HG03575 (cell line): ENCODE measurements around the gene PRDM15.

Experiments
- ATAC-seq: cut with Tn5 transposase; IDR thresholded peaks from one replicate; pipeline ENCODE4 v1.9.1; 2021; ENCODE audit not compliant: unreplicated experiment, insufficient number of reproducible peaks, low FRiP score; ENCODE audit errors: extremely low read depth

The PRDM15 gene, protein sequence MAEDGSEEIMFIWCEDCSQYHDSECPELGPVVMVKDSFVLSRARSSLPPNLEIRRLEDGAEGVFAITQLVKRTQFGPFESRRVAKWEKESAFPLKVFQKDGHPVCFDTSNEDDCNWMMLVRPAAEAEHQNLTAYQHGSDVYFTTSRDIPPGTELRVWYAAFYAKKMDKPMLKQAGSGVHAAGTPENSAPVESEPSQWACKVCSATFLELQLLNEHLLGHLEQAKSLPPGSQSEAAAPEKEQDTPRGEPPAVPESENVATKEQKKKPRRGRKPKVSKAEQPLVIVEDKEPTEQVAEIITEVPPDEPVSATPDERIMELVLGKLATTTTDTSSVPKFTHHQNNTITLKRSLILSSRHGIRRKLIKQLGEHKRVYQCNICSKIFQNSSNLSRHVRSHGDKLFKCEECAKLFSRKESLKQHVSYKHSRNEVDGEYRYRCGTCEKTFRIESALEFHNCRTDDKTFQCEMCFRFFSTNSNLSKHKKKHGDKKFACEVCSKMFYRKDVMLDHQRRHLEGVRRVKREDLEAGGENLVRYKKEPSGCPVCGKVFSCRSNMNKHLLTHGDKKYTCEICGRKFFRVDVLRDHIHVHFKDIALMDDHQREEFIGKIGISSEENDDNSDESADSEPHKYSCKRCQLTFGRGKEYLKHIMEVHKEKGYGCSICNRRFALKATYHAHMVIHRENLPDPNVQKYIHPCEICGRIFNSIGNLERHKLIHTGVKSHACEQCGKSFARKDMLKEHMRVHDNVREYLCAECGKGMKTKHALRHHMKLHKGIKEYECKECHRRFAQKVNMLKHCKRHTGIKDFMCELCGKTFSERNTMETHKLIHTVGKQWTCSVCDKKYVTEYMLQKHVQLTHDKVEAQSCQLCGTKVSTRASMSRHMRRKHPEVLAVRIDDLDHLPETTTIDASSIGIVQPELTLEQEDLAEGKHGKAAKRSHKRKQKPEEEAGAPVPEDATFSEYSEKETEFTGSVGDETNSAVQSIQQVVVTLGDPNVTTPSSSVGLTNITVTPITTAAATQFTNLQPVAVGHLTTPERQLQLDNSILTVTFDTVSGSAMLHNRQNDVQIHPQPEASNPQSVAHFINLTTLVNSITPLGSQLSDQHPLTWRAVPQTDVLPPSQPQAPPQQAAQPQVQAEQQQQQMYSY

DNA sequence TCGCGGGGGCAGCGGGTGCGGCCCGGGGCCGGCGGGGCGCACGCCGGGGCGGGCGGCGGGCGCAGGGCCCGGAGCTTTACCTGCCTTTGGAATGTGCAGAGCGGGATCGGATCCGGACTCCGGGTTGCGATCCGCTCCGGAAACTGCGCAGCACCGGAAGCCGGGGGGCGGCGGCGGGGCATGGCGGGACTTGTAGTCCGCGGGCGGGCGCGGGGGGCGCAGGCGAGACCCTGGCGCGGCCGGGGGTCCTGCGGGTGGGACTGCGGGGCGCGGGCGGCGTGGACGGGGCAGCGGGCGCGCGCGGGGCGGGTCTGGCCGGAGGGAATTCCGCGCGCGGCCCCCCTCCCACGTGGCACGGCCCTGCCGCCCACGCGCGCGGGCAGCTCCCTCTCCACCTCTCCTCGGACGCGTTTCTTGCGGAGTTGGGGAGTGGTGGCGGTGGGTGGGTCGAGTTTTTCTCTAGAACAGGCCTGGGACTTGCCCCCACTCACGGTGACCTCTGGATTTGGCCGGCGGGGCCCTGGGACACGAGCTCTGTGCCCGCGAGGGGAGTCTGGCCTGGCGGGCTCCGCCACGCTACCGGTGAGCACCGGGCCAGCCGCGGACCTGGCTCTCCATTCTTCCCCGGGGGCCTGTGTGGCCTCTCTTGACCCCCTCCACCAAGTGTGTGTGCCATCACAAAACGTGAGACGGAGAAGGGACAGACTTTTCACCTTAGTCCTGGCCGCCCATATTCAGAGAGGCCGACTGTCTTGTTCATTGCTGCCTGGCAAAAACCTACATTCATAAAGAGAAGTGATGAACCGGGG is at the start of gene PRDM15:
Gene PRDM15, minus strand, starts transcription at position 155 of the 809 bp plus-strand sequence. CDS start 18,981 bp downstream, outside the sequence.
- ATAC-seq: no peak

DNA sequence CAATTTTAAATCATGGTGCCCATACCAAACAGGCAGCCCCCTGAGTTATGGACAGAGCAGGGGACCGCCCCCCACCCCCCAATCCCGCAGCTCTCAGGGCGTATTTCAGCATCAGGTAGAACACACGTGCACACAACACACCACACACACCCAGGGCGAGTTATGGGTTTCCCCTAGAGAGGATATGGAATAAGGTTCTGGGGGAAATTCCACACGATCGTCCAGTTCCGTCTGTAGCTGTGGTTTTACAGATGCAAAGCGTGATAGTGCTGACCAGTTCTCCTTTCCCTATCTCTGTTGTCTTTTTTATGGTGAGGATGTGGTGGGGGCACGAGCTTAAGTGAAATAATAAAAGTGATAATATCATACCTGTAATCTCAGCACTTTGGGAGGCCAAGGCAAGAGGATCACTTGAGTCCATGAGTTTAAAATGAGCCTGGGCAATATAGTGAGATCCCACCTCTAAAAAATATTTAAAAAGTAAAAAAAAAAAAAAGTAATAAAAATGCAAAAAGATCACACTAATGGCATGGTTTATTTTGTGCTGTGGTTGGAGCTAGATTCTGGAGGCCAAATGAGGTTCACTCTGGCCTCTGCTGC is 49.6 kb upstream of the PRDM15 start:
- ATAC-seq: peak; percentile 28

DNA sequence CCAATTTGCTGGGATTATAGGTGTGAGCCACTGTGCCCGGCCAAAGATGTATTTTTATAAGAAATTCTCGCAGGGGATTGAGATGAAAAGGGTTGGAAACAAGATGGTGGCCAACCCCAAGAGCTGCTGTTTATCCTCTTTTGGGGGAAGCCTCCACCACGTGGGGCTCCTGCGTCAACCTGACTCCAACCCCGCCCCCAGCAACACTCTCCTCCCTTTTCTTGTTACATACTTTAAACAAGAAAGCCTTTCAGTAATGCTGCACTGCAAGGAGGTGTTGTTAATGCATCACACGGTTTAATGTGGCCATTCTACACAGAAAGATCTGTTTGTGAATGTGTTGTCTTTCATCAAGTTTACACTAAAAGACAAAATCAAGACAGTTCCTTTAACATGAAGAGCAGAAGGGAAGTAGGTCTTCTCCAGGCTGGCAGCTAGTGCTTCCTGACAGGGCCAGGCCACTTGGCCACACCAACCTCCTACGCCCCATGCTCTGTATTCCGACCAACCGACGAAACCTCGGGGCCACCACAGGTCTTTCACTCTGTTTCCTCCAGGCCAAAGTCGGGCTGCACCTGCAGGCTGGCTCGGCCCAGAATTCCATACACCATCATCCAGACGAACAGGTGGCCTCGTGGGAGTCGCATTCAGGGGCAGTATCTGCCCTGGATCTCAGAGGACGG is 48.7 kb upstream of the PRDM15 start:
- ATAC-seq: no peak

DNA sequence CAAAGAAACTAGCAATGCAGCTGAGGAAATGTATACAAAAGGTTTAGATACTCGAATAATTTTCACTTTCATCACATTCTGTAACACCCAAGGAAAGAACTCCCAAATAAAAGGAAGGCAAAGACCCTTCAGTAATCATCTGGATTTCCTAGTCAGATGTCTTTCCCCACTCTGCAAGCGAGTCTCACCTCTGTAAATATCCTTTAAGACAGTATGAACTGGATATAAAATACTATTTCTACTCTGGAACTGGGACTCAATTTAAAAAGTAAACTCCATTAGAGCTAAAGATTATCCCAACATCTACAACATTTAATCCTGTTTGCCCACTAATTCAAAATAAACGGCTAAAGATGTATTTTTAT is 47.6 kb upstream of the PRDM15 start:
- ATAC-seq: no peak

DNA sequence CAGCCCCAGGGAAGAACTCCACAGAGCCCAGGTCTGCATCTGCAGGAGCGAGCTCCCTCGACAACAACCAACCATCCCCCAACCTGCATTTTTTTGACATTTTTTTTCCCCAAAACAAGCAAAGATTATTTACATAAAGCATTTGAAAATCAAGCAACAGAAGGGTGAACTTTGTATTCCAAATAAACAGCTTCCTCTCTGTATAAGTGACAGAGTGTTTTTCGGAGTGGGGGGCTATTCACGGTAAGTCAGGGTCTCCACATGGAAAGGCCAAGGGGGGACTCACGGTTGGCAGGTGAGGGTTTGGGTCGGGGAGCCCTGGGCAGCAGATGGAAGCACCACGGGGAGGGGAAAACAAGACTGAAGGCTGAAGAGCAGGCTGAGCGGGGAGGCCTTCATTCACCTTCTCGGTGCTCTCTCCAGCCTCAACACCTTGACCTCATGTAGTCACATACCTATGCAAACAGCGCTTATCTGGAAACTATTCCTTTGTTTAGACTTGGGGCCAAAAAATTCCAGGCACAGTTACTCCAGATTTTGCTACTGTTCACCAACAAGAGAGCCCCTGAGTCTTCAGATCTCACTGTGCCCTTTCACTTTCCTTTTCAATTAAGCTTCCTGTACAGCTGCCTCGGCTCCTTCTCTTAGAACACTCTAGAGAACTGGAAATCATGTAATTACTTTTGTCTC is 47.1 kb upstream of the PRDM15 start:
- no peak for ATAC-seq

DNA sequence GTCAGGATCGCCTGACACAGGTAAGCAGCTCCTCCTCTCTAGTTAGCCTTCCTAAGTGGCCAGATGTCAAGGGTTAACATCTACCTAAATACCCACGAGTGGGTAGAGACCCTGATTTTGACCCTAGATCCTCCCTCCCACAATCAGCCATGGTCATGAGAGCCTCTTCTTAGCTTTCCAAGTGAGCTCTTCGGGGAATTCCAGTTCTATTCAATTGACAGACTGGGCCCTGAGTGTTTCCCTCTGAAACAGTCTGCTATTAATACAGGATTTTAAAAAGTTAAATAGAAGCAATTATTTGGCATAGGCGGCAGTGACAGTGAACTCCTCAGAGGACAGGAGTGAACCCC is 46.6 kb upstream of the PRDM15 start:
- ATAC-seq: no peak

DNA sequence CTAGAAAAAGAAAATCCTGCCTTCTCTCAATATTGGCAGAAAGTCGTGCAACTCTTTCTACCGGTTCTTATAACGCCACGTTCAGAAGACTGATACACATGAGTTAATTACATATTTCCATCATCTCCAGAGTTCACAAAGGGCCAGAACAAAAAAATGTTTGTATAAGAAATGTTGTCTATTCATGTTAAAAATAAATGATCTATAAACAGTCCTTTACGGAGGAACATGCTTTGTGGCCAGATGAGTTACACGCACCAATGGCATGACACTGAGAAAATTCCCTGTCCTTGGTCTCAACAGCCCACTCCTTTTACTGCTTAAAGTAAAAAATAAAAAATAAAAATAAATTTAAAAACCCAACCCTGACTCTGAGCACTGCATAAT is 45.2 kb upstream of the PRDM15 start:
- ATAC-seq: no peak

DNA sequence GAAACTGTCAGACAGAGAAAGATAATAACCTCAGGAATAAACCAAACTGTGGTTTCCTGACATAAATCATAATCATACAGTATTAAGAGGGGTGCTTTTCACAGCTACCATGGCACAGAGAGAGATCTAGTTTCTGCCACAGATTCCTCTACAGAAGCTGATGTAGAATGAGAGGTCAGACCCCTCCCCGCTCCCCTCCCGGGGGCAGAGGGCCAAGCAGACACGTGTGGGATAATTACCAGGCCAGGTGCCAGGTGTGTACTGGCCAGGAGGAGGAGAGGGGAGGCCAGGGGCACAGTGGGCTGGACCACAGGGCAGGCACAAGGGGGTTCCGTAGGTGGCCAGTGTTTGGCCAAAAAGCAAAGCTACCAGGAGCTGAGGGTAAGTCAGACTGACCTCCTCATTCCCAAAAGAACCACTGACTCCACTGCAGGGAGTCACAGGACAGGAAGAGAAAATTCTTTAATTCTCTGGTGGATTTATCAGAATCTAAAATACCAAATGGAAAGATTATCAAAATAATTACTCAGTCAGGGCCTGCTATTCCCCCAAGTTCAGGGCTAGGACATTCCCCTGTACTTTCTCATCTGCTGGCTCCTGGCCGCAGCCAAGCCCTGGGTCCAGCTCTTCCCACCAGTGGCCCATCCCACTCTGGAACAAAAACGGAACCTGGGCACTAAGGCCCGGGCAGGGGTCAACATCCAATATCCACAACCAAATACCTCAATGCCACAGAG is 44.7 kb upstream of the PRDM15 start:
- ATAC-seq: no peak

DNA sequence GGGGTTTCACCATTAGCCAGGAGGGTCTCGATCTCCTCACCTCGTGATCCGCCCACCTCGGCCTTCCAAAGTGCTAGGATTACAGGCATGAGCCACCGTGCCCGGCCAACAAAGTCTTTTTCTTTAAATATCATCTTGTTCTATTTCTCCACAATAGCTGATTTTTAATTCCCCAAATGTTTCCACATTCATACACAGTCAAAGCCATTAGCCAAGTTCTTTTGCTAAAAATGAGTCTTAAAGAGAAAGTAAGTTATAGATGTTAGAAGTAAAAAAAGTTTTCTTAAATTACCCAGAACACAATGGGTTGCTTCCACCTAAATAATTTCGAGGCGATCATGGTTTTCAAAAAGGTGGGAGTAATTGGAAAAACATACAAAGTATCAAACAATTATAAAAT is 44.0 kb upstream of the PRDM15 start:
- ATAC-seq: no peak

DNA sequence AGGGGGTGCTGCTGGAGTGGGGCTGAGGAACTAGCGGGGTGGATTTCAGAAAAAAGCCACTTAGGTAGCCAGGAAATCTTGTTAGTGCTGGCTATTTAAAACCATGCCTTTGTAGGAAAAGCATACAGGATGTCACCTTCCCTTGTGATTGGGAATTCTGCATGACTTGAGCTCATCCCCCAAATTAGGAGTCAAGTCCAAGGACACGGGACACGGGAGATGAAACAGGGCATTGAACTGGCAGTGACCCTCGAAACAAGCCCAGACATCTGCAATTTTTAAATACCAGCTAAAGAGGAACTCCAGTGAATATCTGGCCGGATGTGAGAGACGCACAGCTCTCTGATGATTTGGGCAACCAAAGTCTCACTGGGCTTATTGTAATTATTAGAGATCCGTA is 41.9 kb upstream of the PRDM15 start:
- no peak for ATAC-seq

DNA sequence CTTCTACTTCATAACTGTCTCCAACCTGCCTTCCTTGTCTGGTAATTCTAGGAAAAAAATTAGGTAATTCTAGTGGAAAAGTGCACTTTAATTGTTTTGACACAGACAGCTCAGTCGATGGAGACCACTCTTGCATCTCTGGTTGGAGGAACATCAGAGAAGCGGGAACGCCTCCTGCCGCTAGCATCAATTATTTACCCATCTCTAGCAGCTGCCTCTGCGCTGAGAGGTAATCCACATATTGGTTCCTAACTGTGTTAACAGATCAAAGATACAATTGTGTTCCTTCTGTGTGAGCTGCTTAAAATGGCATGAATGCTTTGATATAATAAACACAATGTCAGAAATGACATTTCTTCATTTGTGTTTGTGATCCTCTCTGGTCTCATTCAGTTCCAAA is 41.3 kb upstream of the PRDM15 start:
- ATAC-seq: no peak

DNA sequence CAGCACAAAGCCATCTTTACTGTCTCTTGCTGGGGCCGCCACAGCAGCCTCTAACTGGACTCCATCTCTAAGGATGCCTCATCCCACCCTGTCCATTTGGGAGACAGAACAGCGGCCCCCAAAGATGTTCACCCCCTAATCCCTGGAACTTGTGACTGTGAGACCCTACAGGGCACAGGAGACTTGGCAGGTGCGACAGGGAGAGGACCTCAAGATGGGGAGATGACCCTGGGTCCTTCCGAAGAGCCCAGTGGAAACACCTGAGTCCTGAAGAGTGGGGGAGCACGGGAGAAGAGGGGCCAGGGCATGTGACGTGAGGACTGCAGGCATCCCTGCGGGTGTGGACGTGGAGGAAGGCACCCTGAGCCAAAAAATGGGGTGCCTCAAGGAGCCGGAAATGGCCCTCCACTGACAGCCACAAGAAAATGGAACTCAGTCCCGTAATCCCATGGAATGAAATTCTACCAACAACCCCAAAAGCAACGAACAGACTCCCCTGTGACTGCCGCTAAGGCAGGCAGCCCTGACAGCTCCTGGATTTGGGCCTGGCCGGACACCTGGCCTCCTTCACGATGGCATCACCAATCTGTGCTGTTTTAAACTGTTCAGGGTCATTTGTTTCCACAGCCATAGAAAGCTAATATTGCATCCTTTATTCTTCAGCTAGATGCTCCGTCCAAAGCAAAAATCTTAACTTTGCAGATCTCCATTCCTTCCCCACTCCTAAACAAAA is 40.7 kb upstream of the PRDM15 start:
- no peak for ATAC-seq

DNA sequence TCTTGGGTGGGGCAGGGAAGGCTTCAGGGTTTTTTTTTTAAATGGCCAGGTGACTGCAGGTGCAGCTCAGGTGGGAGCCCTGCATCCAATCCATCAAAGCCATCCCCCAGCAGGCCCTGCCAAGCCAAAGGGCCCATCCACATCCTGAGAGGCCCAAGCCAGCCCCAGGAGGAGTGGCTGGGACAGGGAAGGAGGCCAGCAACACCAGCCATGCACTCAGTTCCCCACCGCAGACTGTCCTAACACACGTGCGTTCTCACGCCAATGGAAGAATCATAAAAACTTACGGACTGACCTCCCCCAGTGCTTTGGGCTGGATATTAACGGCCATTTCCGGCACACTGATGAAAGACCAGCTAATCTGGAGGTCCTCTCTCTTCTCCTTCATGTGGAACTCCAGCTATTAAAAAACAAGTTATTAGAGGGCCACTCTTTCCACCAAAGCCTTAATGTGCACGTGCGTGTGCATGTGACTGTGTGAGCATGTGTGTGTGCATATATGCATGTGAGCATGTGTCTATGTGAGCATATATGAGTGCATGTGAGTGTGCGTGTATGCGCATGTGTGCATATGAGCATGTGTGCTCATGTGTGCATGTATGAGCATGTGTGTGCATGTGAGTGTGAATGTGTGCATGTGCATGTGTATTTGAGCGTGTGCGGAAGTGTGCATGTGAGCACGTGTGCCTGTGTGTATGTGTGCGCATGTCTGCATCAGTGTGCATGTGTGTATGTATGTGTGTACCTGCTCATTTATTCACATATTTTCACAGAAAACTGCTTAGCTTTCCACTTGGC is 39.6 kb upstream of the PRDM15 start:
- no peak for ATAC-seq

DNA sequence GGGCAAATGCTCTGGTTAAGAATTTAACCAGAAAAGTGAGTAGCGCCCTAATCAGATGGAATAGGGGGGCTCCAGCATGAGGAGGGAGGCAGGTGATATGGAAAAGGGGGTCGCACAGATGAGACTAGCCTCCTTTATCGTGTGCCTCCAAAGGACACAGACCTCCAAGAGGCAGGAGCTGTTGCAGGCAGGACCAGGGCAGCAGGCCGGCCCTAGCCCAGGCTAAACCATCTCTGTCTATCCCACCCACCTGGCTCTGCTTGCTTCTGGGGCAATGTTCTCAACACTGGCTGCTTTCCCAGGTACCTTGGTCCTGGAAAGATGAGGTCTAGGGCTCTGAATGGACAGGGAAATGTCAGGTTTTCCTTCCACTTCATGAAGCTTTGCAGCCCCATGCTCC is 38.4 kb upstream of the PRDM15 start:
- no peak for ATAC-seq

DNA sequence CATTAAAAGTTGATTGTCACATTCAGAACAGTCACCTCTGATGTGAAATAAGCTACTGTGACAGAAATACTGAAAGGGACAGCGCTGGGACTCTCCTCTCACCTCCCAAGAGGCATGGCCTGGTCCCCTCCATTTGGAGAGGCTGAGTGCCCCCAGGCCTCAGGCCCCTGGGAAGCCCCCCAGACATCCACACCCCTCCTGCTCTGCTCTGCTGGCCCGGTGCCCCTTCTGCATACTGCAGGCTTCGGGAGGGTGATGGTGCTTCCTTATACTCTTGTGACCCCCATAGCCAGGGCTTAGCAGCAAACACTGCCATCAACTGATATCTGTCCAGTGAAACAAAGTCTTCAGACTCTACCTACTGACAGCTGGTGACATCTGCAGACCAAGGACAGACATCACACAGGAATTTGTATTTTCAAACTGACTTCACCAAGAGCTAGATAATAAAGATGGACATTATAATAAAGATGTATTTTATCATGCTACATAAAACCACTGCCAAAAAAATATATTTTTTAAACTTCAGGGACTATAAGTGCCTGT is 37.8 kb upstream of the PRDM15 start:
- no peak for ATAC-seq
